Natural killer cell (primary cell): Measurements from ENCODE around the gene EDIL3. TPM values are rescaled to one million over a fixed set of nuclear protein-coding genes. Genes with fewer than 3 reads are reported as not detected.

ENCODE experiments used
- ATAC-seq, 3 donors: fragments of 150-1000 bp in 2 of 3; fragments of 200-7000 bp in 1 of 3; cut with Tn5 transposase; 1 replicate in 1 of 3; 2 replicates in 2 of 3; pipeline ENCODE4 v1.10.0; 2021; ENCODE audit warnings: mild to moderate bottlenecking in 2 of 3, moderate library complexity in 2 of 3
- DNase-seq, 2 donors: peaks; one replicate each; pipeline versions ENCODE4 v3.0.0 to v3.0.0-alpha.2; 2013 to 2021; ENCODE audit warnings: mixed read lengths in 1 of 2
- H3K27ac ChIP-seq: one replicate; pipeline ENCODE4 v1.5.1; 2013; ENCODE audit warnings: mild to moderate bottlenecking, low read length
- H3K27me3 ChIP-seq: one replicate; pipeline ENCODE4 v1.6.1; 2013; ENCODE audit warnings: low read length; ENCODE audit not compliant: control insufficient read depth, insufficient read depth
- H3K36me3 ChIP-seq: one replicate; pipeline ENCODE4 v1.6.1; 2013; ENCODE audit warnings: low read length; ENCODE audit not compliant: control insufficient read depth, insufficient read depth
- H3K4me1 ChIP-seq: one replicate; pipeline ENCODE4 v1.6.1; 2013; ENCODE audit warnings: low read length; ENCODE audit not compliant: control insufficient read depth, insufficient read depth
- H3K4me3 ChIP-seq: one replicate; pipeline ENCODE4 v1.5.1; 2013; ENCODE audit warnings: low read length
- H3K9me3 ChIP-seq: one replicate; pipeline ENCODE4 v1.6.1; 2013; ENCODE audit warnings: low read length; ENCODE audit not compliant: control insufficient read depth, insufficient read depth
- H3K27ac Mint-ChIP-seq, 2 donors: one replicate each; pipeline ENCODE4 v1.8.0; 2022; ENCODE audit warnings: mild to moderate bottlenecking in 2 of 2, mixed read lengths in 2 of 2, moderate library complexity in 1 of 2
- H3K27me3 Mint-ChIP-seq, 2 donors: one replicate each; pipeline ENCODE4 v1.8.0; 2022; ENCODE audit warnings: low read depth in 2 of 2, mixed read lengths in 2 of 2
- H3K36me3 Mint-ChIP-seq: one replicate; pipeline ENCODE4 v1.8.0; 2022; ENCODE audit warnings: mixed read lengths
- H3K4me1 Mint-ChIP-seq, 2 donors: one replicate each; pipeline ENCODE4 v1.8.0; 2022; ENCODE audit warnings: mixed read lengths in 2 of 2
- H3K4me3 Mint-ChIP-seq: one replicate; pipeline ENCODE4 v1.8.0; 2022; ENCODE audit warnings: mild to moderate bottlenecking, moderate library complexity, mixed read lengths
- H3K9me3 Mint-ChIP-seq, 2 donors: one replicate each; pipeline ENCODE4 v1.8.0; 2022; ENCODE audit warnings: mixed read lengths in 2 of 2
- WGBS: methylation state at CpG from one replicate; pipeline ENCODE4 v1.1.7; 2013; ENCODE audit warnings: missing lambda C conversion rate; ENCODE audit not compliant: insufficient coverage; 5-methylcytosine and 5-hydroxymethylcytosine counted together
- intact Hi-C: fragments of 100-400 bp; cut with micrococcal nuclease; formaldehyde crosslinking; loops from one replicate; pipeline ENCODE4 v1.14.2; 2022
- total RNA-seq, 4 donors: library from RNA; stranded (reverse); fragments of 120-200 nt in 1 of 4; gene quantifications; one replicate each; pipeline versions ENCODE4 v1.2.3 to v1.2.4, GENCODE V29; 2013 to 2022
- TF ChIP-seq, protein P1 (sequence below): fragments of 200-600 bp; IDR thresholded peaks from one replicate; pipeline ENCODE4 v1.8.0; 2022; ENCODE audit warnings: antibody characterized with exemption

Gene EDIL3
- total RNA-seq, 3 donors from 2014 or later (not counting 1 experiment from before 2014, with no cell fraction given), result not detected

DNA sequence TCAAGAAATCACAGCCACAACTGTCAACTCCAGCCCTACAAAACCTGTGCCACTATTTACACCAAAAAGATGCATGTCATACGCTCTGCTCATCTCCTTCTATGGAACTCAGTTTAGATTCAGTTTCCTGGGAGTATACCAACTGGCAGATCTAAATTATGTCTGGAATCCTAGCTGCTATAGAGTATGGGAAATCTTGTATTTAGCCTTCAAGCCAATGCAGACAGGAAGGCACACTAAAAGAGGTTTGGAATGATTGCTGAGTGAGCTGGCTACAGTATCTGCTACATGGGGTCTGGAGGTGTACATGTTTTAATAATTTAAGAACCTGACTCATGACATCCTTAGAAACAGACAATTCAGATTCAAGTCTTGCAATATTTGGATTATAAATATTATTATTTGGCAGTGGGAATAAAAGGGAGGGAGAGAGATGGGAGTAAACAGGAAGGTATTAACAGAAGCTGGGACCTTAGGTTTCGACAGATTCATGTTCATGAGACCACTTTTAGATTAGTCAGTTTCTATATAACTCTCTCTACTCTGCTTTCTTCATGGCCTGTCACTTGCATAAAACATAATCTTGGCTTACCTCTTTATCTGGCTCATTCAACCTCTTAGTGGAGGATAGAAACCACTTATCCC lies 485.2 kb downstream of the EDIL3 start:
- Mint-ChIP-seq H3K4me3 (no peak overlapping the region), H3K36me3 (no peaks in the 10 kb centered on the region), H3K4me1 (no peaks in the 10 kb centered on the region), H3K27ac (no peak overlapping the region), H3K9me3 (peaks cover 4 to 5% of the 10 kb centered on the region in 2 donors), H3K27me3 (no peaks in the 10 kb centered on the region)
- 80% methylated on average over 2 of the region's 2 CpGs for WGBS
- no peak overlapping the region for H3K4me3 ChIP-seq
- TF ChIP-seq, protein P1, sequence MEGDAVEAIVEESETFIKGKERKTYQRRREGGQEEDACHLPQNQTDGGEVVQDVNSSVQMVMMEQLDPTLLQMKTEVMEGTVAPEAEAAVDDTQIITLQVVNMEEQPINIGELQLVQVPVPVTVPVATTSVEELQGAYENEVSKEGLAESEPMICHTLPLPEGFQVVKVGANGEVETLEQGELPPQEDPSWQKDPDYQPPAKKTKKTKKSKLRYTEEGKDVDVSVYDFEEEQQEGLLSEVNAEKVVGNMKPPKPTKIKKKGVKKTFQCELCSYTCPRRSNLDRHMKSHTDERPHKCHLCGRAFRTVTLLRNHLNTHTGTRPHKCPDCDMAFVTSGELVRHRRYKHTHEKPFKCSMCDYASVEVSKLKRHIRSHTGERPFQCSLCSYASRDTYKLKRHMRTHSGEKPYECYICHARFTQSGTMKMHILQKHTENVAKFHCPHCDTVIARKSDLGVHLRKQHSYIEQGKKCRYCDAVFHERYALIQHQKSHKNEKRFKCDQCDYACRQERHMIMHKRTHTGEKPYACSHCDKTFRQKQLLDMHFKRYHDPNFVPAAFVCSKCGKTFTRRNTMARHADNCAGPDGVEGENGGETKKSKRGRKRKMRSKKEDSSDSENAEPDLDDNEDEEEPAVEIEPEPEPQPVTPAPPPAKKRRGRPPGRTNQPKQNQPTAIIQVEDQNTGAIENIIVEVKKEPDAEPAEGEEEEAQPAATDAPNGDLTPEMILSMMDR, result no peak
- no peaks in the 10 kb centered on the region for H3K4me1 ChIP-seq
- ATAC-seq (no peak), DNase-seq (no peak)
- no peak overlapping the region for H3K27ac ChIP-seq
- no peaks in the 10 kb centered on the region for H3K27me3 ChIP-seq
- H3K9me3 ChIP-seq, result no peaks in the 10 kb centered on the region
- H3K36me3 ChIP-seq, result no peaks in the 10 kb centered on the region
- intact Hi-C loops, result no loop called here

DNA sequence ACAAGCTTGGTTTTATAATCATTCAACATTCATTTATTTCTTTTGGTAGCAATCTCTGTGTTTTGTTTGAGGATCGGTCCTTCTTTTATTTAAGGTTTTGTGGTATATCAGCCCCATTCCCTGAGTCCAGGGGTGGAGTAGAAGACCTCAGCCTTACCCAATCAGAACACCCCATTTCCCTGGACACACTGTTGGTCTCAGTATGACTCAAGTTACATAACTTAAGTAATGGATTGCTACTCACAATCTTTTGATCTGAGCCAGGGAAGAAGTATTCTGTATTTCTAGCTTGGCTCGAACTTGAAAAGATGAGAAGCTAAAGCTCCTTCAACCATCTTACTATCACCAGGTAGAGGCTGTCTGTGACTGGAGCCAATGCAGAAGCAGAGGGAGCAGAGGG lies 488.8 kb downstream of the EDIL3 start:
- Mint-ChIP-seq H3K9me3 (peaks cover 8 to 10% of the 10 kb centered on the region in 2 donors), H3K4me1 (no peaks in the 10 kb centered on the region), H3K27ac (no peak overlapping the region), H3K36me3 (no peaks in the 10 kb centered on the region), H3K4me3 (no peak overlapping the region), H3K27me3 (no peaks in the 10 kb centered on the region)
- Histone ChIP-seq H3K27ac (no peak overlapping the region), H3K9me3 (no peaks in the 10 kb centered on the region), H3K4me1 (no peaks in the 10 kb centered on the region), H3K4me3 (no peak overlapping the region), H3K27me3 (no peaks in the 10 kb centered on the region), H3K36me3 (no peaks in the 10 kb centered on the region)
- intact Hi-C loops, result no loop called here
- TF ChIP-seq, protein P1, result no peak
- WGBS, result no CpG with 5 or more reads among the region's 2 CpGs
- ATAC-seq (no peak), DNase-seq (no peak)

DNA sequence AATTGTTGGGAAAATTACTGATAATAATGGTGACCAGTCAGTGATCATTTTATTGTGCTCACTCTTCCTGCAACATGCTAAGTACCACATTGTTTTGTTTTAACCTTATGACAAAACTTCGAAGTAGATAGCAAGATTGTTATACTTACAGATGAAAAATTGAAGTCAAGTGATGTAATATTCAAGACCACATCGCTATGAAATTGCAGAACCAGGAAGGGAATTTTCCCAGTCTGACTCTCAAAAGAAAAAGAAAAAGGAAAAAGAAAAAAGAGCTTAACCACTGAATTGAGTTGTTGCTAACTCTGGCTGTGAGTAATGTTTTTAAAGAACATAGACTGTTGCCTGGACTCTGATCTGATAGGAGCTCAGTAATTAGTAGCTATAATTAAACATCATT lies 493.4 kb downstream of the EDIL3 start:
- Histone ChIP-seq H3K36me3 (no peaks in the 10 kb centered on the region), H3K4me1 (no peaks in the 10 kb centered on the region), H3K27ac (no peak overlapping the region), H3K4me3 (no peak overlapping the region), H3K9me3 (no peaks in the 10 kb centered on the region), H3K27me3 (no peaks in the 10 kb centered on the region)
- Mint-ChIP-seq H3K4me3 (no peak overlapping the region), H3K9me3 (peaks cover 8 to 12% of the 10 kb centered on the region in 2 donors), H3K4me1 (no peaks in the 10 kb centered on the region), H3K36me3 (no peaks in the 10 kb centered on the region), H3K27ac (no peak overlapping the region), H3K27me3 (no peaks in the 10 kb centered on the region)
- DNase-seq, result no peak
- TF ChIP-seq, protein P1, result no peak
- no peak for ATAC-seq
- intact Hi-C loops, result no loop called here
- 63% methylated on average over 2 of the region's 2 CpGs for WGBS
